LoVo (cell line): ENCODE results near the gene RELL1.

Source experiments
- DNase-seq: peaks from one replicate; pipeline ENCODE4 v3.0.0-alpha.2; 2016; ENCODE audit warnings: low spot score

RELL1 gene

GRCh38 chr4:37665333-37666320, 20.5 kb downstream of the RELL1 start:
- no peak for DNase-seq

DNA sequence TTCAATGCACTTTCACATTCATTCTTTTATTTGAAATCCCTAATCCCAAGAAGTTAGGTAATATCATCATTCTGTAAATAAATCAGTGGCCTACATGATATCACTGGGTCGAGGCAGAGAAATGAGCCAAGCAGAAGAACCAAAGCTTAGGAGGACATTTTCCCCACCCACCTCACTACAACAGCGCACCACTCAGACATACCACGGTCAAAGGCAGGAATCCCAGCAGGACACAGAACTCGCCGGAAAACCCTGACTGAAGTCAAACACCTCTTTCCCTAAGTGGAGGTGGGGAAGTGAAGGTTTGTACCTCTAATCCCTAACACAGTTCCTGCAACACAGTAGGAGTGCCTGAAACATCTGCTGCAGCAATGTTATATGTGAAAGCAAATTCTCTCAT, 21.5 kb downstream of the RELL1 start:
- DNase-seq, result no peak

GRCh38 chr4:37663552-37663951, 22.6 kb downstream of the RELL1 start:
- no peak for DNase-seq

DNA sequence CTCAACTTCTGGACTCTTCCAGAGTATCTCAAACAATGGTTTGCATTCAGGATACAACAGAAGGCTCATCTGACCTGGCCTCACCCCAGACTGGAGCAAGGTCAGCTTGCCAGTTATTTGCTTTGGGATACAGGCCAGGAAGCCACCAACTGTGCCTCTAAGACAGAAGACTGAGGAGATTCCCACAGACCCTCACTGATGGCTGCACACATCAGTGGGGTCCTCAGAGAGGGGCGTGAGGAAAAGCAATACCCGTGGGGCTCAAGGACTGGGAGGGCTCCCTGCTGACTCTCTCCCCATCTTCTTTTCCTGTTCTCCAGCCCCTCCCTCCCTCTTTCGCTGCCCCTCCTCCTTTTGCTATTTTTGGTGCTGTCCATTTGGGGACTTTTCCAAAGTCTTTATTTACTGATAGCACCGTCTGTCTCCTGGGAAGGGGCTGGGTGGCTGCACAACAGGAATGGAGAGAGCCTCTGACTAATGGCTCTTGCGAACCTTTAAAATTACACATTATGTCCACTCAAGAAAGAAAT, 23.2 kb downstream of the RELL1 start:
- no peak for DNase-seq

GRCh38 chr4:37662251-37662650, 23.9 kb downstream of the RELL1 start:
- DNase-seq, result no peak

DNA sequence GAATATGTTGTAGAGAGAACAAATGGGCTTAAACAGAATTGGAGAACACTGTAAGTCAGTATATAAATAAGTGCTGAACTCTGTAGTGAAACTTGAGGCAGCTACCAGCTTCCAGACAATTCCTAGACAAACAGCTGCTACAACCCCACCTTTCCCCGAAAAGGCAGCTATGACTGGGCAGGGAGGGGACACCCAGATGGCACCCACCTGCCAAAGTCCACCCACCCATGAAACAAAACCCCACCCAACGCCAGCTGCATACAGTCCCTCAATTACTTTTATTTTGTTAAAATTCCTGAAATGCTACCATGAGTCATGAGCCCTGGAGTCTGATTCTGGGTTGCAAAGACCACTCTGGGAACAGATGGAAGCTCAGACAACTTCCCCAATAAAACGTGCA, 24.4 kb downstream of the RELL1 start:
- DNase-seq, result no peak

DNA sequence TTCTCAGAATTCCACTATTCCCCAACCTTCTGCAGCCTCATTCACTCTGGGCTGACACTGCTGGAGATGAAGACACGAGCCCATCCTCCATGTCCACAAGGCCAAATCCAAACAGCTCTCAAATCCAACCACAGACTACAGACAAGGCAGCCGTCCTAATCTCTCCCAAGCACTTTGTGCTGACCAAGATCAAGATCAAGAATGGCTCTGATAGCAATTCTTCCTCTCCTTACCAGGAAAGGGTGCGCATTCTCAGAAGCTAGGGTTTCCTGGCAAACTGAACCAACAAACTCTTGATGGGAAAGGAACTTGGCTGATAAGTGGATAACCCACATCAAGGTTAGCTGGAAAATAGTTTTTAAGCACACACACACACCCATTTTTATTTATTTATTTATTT, 26.5 kb downstream of the RELL1 start:
- no peak for DNase-seq

DNA sequence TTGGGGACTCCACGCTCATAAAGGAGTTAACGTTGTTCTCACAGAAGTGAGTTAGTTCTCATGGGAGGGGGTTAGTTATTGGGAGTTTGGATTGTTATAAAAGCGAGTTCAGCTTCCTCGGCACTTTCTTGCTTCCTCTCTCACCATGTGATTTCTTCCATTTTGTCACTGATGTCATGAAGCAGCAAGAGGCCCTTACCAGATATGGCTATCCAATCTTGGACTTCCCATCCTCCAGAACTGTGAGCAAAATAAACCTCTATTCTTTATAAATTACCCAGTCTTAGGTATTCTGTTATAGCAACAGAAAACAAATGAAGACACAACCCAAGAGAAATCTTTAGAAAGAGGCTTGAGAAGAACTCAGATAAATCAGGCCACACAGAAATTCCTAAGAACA, 29.5 kb downstream of the RELL1 start:
- no peak for DNase-seq

DNA sequence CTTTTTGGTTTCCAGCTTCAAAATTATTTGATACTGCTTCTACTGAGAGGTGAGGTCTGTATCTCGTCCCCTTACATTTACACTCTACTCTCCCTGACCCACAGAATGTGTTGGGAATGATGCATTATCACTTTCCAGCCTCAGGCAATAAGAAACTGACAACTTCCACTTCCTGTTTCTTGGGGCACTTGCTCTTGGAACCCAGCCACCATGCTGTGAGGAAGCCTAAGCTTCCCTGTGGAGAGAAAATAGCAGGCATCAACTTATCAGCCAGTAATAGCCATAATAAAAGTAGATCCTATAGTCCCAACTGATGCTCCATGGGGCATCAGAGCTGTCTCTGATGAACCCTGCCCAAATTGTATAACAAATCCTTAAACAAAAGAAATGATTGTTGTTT, 32.6 kb downstream of the RELL1 start:
- no peak for DNase-seq

DNA sequence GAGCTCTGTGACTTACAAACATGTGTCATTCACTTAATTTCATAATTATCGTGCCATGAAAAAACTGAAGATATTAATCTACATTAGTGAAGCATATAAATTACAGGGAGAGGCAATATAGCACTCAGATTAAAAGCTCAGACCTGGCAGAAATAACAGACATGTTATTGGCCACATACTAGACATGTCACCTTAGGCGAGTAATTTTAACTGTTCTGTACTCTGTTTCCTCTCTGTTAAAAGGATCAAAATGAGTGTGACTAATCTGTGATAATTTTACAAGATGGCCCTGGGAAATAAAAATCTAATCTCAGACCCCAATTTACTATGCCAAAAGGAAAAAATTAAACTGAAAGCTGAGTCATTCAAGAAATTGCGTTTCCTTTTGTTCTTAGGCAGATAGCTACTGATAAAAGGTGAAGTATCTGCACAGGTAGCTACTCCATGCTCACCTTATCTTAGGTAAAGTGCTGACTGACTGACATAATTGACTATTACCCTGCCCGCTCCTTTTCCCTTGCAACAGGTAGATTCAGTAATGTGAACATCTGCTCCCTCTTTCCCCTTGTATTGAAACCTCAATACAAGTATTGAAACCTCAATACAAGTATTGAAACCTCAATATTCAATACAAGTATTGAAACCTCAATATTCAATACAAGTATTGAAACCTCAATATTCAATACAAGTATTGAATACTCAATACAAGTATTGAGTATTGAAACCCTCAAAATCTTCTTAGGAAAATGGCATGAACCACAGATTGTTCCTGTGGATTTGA, 33.2 kb downstream of the RELL1 start:
- DNase-seq, result no peak

DNA sequence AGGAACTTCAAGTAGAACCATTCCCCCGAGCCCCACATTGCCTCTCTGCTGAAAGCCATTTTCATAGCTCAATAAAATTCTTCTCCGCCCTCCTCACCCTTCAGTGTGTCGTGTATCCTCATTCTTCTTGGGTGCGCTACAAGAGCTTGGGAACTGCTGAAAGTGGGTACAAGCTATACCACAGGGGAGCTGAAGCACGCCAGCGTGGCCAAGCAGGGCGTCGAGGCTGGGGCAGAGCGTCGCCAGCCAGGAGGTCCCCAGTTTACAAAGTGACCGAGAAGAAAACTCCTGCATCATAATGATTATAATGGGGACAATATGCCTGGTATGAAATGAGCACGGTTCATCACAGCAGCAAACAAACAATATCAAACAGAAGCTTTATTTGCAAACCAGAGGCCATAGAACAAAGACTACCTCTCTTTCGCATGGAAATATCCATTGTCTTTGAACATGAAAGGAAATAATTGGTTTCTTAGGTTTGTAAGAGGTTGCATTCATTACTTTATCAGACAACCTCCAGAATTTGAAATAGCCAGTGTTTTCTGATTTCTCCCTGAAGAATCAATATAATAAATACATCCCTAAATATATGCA, 34.3 kb downstream of the RELL1 start:
- no peak for DNase-seq

- no peak for DNase-seq
Measured at GRCh38 chr4:37650481-37650880, 35.7 kb downstream of the RELL1 start.

DNA sequence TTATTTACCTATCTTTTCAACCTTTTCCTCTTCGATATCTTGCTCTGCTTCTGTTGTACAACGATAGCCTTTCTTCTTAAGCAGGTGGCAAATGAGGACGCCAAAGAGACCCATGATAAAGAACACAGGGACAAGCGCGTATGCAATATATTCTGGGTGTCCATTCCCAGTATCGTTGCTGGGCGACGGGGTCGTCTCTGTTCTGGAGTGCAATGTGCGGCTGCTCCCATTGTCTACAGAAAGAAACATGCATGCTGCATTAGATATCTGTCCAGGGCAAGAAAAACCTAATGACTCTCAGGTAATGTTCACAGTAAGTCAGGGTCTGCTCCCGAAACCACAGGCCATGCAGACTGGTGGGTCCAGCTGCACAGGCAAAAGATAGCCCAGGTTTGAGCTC, 36.9 kb downstream of the RELL1 start:
- DNase-seq, result no peak

DNA sequence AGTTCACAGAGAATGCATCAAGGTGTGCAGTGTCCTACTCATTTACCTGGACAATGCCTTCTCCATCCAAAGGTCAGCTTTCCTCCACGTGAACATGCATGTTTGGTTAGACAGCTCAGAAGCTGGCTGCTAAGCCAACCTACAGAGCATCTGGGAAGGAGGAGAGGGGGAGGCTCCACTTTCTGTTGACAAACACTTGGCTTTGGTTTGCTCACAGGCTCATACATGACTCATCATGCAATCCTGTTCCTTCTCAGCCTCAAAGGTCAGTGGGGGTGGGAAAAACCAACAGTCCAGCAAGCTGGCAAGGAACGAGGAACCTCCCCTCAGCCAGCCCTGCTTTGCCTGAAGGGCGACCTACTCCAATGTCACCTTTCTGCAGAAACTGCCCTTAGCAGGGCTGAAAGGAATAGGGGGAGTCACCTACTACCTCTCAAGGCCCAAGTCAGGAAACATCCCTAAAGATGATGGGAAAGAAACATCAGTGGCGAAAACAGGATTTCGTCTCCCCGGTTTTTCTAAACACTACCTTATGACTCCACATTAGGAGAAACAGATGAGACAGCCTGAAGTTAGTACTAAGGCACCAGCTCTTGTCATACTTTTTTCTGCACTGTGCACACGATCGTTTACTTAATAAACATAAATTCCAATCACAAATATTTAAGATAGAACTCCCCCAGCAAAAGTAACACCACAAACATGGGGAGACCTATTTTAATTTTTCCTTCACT, 37.9 kb downstream of the RELL1 start:
- DNase-seq, result peak; percentile 79

- DNase-seq, result no peak
Measured at GRCh38 chr4:37646247-37646646, 39.9 kb downstream of the RELL1 start.

DNA sequence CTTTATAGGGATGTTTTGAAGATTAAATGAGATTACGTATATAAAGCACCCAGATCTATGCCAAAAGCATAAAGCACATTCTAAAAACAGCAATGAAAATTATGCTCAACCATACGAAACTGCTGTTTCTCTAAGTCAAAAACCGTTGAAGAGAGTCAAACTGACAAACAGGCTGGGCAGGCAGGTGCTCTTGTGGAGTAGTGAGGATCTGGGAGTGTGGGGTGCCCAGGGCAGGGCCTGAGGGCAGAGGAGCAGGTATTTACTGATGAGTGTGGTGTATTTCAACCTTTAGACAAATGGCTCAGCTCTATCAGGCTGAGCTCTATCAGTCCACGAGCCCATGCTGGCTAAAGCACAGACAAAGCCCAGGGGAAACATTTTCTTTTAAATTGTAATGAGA, 40.4 kb downstream of the RELL1 start:
- no peak for DNase-seq

- DNase-seq, result no peak
Measured at GRCh38 chr4:37644962-37645361, 41.2 kb downstream of the RELL1 start.

DNA sequence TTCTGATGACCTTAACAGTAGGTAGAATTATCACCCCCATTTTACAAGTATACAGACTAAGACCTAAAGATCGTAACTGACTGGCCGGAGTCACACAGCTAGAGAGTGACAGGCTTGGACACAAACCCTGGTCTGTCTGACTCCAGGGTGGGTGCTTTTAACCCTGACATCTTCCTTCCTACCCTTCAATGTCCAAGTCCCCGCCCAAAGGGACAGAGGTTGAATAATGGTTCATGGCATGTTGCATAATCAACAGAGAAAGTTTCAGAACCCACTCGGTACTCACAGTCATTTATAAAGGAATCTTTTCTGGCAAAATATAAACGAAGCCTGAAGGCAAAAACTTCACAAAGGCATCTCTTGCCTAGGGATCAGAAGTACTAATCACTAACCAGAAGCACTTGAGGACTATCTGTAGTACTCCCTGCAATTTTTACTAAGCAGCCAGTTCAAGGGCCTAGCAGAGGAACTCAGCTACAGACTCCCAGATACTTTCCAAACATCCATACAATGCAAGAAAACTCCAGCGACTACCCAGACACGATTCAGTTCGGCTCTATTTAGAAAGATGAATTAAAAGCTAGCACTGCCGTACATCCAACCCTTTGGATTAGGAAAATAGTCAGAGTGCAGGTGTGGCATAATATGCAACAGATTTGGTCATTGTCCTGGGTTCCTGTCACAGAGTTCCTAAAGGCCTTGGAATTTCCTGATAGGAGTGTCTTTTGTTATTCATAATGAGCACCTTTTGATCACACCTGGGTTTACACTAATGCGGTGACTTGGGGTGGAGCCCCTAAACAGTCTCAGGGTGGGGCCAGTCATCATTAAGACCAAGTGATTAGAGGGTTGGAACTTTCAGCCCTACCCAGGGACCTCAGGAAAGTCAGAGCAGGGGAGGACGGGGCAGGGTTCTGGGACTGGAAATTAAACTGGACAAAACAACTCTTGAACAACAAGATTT, 44.0 kb downstream of the RELL1 start:
- DNase-seq, result no peak

GRCh38 chr4:37641352-37641751, 44.8 kb downstream of the RELL1 start:
- no peak for DNase-seq

DNA sequence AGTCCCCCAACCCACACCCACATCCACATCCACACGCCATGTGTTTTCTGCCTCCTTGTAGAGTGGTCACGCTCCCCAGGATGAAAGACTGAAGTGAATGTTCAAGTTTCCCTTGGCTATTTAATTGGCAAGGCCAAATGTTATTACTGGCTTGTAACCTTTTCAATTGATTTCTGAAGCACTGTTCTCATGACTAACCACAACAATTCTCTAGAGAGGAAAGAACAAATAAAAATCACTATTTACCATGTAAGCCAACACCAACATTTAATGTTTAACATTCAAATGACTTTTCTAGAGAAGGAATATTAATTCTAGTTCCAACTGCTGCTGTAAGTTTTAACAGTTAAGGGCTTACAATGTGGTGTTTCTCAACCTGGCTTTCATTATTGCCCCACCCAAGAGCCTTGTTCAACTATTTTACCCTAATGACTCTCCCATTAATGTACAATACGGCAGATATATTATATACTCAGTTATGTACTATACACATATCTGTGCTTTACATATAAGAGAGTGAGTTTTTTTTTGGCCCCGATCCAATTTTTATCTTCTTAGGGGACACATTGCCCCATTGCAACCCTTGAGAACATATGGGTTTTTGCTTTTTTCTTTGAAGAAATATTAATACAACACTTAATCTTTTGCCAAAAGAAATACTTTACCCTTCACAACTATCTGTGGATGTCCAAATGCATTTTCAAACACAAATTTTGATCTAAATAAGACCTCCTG, 46.5 kb downstream of the RELL1 start:
- DNase-seq, result no peak
